Stimulated activated CD4-positive, alpha-beta T cell treated with anti-CD3 and anti-CD28 coated beads, Interleukin-2, amount 100 ng/mL, for 48 hours (primary cell): ENCODE data around the gene MROH7.
A peak's percentile ranks its signal among the peaks of the same experiment; 100 is the strongest.

Experiments used
- DNase-seq, 2 donors: peaks; one replicate each; pipeline ENCODE4 v3.0.0-alpha.2; 2020

The MROH7 gene

GRCh38 chr1:54640863-54641836 is at the start of gene MROH7:
MROH7 (plus strand) TSS chr1:54641786; CDS start chr1:54652927, 11,141 bp downstream.
- no peak for DNase-seq

DNA sequence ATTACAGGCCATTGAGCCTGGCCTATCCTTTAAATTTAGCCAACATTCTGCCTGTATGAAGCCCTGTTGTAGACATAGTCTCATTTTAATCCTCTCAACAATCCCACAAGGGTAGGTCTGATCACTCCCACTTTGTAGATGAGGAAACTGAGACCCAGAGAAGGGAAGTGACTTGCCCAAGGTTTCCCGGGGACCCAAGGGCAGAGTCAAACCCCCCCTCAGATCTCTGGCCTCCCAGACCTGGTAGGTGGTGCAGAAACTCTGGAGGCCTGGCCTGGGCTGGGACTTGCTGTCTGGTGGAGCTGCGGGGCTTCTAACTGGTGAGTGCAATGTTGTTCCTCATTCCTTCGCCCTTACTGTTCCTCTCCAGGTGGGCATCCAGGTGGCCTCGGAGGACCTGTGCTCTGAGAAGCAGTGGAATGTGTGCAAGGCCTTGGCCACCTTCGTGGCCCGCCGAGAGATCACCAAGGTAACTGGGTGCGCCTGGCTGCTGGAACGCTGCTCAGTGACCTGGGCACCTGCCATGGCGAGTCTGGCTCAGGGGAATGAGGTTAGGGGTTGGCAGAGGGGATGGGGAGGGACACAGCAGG is 47.9 kb upstream of the MROH7 start:
- no peak for DNase-seq

DNA sequence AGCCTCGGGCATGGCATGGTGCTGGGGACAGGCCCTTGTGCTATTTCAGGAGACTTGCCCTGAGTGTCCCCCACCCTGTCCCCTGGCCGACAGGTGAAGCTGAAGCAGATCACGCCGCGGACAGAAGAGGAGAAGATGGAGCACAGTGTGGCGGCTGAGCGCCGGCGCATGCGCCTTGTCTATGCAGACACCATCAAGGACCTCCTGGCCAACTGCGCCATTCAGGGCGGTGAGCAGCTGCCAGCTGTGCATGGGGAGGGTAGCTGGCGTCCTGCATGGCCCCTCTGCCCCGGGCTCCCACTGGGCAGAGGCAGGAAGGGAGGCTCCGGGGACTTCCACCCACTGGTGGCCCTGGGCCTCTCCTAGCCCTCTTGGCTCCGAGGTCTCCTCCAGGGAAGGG is 47.1 kb upstream of the MROH7 start:
- no peak for DNase-seq

DNA sequence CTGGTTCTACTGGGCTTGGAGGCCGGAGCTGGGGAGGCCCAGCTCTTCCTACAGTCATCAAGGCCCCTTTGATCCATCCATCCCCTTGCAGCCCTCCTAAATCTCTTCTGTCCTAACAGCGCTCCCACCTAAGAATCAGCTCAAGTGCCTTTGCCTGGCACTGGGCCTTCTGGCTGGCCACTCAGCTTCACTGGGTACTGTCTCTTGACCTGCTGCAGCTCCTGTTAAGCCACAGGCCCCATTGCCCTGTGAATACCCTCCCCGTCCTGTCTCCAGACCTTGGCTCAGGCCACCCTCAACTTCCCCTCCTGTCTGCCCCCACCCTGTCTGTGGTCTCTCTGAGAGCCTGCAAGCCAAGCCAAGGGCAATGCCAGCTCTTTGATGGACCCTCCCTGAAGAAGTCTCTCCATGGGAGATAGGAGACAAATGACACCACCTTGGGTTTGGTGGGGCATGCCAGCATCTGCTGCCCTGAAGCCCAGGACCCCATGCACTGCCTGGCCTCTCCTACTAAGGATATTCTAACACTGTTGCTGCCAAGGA is 45.6 kb upstream of the MROH7 start:
- no peak for DNase-seq

- no peak for DNase-seq
Measured at GRCh38 chr1:54596756-54597155, 44.8 kb upstream of the MROH7 start.

GRCh38 chr1:54597455-54598030 is 44.0 kb upstream of the MROH7 start:
- no peak for DNase-seq

DNA sequence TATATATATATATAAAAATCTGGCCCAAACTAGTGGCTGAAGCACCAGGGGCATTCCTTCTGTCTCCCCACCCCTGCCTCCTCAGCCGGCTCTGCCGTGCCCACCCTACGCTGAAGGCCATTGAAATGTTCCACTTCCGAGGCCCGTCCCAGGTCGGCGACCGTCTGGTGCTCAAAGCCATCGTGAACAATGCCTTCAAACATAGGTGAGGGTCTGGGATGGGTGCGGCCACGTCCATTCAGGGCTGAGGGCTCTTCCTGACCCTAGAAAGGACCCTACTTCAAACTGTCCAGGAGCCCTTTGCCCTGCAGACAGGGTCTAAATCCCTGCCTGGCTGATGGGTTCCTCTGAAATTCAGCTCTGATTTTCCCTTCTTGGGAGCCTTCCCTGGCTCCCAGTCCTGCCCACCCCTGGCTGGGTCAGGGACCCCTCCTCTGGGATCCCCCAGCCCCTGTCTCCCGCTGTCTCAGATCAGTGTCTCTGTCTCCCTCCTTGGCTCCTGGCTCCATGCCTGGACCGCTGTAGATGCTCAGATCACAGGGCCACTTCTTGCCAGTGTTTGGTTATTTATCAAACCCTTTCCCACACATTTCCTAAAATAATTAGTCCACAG is 42.3 kb upstream of the MROH7 start:
- DNase-seq, result no peak

GRCh38 chr1:54600947-54601721 is 40.5 kb upstream of the MROH7 start:
- no peak for DNase-seq

DNA sequence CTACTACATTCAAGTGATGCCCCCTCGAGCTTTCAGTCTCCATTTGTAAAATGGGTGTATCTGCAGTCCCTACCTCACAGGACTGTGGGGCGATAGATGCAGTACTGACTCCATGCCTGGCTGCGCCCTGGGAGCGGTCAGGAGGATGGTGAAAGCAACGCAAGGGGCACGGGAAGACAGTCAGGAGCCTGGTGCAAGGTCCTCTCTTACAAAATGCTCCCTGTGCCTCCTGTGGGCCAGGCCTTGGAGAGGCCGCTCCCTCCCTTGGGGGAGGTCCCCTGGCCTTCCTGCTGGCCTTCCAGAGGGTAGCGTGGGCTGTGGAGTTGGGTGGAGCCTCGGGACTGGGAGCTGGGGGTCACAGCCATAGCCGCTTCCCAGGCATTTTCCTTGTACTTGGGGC is 39.9 kb upstream of the MROH7 start:
- DNase-seq, result no peak

GRCh38 chr1:54602554-54602953 is 39.0 kb upstream of the MROH7 start:
- DNase-seq, result no peak

DNA sequence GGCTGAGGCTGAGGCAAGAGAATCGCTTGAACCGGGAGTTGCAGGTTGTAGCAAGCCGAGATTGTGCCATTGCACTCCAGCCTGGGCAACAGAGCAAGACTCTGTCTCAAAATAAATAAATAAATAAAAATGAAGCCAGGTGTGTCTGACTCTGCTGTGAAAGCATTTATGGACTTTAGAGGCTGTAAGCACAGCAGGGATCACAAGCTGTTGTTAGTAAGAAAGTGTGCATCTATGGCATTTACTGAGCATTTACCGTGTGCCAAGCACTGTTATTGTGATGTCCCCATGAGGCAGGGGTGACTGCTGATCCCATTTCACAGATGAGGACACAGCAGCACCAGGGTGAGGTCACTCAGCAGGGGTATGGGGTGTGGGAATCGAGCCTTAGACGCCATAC is 38.3 kb upstream of the MROH7 start:
- DNase-seq, result no peak

GRCh38 chr1:54604051-54604450 is 37.5 kb upstream of the MROH7 start:
- no peak for DNase-seq

DNA sequence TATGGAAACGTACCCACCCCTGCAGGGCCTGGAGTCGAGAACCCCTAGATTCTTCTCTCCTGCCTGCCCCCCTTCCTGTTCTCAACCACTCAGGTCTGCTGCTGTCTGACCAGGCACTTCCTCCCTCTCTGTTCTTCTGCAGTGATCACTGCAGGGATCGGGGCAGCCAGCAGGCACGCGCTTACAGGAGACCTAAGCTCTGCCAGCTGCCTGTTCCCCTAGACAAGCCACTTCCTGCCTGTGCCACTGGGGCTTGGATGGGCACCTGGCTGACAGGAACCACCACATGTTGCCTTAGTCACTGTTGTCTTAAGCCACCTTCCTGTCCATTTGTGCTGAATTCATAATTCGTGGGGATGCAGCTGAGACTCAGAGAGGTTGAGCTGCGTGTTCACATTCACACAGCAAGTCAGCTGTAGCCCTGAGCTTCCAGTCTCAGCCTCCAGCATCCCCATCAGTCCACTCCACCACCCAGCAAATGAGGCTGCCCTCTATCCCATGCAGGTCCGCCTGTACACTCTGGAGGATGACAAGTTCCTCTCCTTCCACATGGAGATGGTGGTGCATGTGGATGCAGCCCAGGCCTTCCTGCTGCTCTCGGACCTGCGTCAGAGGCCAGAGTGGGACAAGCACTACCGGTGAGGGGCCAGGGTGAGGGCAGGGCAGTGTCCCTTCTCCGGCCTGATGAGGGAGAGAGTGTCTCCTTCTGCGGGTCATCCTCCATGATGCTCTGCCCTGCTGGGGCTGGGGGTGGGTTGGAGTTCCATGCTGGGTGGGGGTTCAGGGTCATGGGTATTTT is 36.8 kb upstream of the MROH7 start:
- DNase-seq, result peak in 1 of 2 donors; percentile 4

DNA sequence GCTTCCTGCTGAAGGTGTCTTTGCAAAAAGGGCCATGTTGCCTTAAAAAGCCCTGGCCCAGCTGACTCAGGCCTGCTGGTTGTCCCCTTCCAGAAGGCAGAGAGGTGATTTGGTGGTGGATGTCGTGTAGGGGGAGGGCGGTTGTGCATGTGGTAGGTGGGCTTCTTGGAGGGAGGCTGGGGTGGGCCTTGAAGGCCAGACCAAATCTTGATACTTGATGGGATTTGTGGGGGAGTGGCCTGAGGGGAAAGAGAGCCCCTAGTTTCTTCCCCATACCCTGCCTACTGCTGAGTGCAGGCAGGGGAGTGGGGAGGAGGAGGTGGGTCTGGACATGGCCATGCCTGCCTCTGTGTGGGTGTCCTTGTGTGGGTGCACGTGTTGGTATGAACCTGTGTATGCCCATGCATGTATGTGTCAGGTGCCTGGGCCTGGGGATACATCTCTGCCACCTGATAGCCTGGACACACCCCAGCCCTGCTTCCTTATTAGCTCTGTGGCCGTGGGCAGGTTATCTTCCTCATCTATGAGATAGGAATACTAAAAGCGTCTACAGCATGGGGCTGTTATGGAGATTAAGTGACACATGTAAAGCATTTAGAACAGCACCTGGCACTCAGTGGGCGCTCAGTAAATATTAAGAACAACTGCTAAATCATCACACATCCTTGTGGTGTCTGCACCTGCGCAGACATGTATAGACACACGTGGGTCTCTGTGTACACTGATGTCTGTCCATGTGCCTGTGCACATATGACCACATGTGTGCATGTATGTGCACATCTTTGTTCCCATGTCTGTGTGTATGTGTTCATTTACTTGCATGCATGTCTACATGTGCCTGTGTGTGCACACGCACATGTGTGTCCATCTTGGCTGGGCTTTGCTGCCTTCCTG is 35.2 kb upstream of the MROH7 start:
- no peak for DNase-seq

DNA sequence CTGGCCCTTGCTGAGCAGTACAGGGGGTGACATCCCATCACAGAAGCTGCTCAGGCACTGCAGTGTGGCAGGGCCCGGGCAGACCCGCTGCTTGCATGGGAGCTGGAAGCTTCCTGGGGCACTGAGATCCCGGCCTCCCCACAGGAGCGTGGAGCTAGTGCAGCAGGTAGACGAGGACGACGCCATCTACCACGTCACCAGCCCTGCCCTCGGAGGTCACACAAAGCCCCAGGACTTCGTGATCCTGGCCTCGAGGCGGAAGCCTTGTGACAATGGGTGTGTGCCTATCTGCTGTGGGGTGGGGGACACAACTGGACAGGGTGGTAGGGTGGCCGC is 34.6 kb upstream of the MROH7 start:
- DNase-seq, result no peak

- no peak for DNase-seq
Measured at GRCh38 chr1:54607821-54608565, 33.6 kb upstream of the MROH7 start.

DNA sequence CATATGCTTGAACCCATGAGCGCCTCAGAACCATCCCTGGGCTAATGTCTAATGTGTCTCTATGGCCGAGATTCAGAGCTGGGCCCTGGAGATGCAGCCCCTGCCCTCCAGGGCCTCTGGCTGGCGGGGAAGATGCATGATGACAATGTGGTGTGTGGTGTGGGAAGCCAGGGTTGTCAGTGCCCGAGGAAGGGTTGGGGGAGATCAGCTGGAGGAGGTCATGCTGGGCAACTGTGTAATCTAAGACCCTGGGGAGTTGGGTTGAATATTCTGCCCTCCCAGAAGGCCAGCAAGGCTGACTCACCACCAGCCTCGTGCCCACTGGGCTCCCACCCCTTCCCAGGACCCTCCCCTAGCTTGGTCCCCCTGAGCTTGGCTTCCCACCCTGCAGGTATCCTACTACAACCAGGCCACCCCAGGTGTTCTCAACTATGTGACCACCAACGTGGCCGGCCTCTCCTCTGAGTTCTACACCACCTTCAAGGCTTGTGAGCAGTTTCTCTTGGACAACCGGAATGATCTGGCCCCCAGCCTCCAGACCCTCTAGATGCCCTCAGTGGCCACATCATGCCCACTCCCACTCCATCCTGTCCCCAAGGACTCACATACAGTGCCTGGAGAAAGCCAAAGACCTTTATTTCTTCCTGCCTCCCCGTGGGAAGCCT is 32.9 kb upstream of the MROH7 start:
- no peak for DNase-seq

DNA sequence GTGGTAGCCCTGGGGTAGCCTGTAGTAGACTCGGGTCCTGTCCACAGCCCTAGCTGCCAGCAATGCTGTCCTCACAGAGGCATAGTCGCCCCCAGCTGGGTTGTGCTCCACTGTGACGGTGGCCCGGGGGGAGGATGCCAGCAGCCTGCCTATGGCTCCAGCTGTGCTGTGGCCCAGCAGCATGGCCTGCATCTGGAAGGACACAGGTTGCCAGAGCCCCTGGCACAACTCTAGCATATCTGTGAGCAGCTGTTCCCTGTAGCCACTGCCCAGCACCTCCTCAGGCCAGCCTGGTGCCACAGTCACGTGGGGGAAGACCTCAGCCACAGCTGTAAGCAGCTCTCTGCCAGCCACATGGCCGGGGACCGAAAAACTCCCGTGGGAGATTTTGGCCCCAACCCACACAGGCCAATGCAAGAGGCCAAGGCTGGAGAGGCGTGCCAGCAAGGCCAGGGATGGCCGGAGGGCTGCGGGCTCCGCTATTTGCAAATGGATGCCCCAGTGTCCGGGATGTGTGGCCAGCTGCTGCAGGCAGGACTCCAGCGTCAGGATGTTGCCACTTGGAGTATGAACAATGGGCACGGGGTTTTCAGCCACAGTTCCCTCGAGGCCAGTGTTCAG is 32.2 kb upstream of the MROH7 start:
- no peak for DNase-seq

DNA sequence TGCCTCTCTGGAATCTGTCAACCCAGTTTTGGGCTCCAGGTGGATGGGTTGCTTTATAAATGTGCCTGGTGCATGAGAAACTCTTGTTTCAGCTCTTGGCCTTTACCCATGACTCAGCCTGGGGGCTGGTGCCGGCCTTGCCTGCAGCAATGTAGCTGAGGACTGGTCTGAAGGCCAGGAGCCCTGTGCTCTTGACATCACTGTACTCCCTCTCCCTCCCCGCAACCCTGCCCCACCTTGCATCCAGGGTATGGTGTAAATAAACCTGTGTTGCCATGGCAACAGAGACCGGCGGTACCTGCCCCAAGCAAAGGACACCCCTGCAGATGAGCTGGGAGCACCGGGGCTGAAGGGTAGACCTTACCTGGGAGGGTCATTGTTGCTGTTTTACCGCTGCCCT is 31.5 kb upstream of the MROH7 start:
- DNase-seq, result no peak
